ENCODE measurements around the gene NGEF.

Gene NGEF

DNA sequence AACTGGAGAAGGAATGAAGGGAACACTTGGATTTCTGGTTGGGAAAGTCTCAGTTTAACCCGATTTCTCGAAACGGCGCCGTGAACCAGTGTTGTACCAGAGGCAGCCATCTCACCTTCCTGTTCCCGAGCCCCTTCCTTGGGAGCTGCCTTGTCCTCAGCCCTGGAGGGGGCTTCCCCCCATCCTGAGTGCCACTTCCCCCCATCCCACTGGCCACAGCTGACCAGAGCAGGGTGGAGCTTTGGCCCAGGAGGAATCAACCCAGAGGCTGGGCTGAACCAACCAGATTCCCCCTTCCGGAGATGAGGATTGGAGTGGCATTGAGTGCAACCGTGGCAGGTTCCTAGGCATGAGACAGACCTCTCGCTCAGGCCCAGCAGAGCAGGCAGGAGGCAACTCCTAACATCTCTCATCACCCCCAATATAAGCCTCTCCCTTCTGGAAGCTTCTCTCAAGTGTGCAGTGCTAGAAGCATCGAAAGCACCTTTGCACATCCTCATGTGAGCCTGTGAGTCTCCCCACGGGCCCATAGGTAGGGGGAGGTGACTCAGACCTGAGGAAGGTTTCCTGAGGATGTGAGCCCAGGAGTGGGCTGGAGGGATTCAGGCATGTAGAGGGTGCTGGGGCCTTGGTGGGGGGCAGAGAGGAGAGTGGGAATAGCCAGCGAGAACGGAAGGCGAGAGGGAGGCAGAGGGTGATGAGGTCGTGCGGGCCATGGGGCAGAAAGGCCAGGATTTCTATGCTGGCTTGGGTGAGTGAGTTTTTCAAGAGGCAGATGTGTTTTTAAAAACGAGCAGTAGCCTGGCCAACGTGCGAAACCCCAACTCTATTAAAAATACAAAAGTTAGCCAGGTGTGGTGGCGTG is 11.9 kb downstream of the NGEF start:
- no peak for DNase-seq (ENCODE audit: low read depth in 2 of 2)

DNA sequence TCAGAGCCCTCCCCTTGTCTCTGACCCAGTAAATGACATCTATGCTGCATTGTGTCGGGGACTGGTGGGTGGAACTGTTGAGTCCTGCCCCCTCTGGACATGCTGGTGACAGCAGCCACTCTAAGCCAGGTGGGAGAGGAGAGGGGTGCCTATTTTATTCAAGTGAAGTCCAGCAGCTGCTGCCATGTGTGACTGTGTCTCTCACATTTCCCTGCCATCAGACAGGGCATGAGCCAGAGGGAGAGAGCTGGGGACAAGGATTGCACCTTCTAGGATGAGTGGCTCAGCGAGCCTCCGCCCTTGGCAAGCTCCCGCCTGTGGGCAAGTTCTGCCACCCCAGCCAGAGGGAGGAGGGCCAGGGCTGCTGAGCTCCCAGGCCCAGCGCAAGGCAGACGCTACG is 13.7 kb downstream of the NGEF start:
- no peak for DNase-seq (ENCODE audit: low read depth in 2 of 2)

DNA sequence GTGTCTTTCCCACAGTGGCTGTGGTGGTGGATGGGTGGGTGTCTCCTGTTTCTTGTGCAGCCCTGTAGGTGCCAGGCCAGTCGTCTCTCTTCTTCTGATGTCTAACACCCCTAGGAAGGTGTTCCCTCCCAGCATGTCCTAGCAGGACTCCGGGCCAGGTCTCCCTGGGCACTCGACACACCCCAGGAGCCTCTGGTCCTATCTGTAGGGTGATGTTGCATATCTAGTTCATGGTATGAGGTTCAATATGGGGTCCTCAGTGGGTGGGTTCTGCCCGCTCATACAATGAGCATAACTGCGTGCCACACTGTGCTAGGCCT is 14.4 kb downstream of the NGEF start:
- no peak for DNase-seq (ENCODE audit: low read depth in 2 of 2)

DNA sequence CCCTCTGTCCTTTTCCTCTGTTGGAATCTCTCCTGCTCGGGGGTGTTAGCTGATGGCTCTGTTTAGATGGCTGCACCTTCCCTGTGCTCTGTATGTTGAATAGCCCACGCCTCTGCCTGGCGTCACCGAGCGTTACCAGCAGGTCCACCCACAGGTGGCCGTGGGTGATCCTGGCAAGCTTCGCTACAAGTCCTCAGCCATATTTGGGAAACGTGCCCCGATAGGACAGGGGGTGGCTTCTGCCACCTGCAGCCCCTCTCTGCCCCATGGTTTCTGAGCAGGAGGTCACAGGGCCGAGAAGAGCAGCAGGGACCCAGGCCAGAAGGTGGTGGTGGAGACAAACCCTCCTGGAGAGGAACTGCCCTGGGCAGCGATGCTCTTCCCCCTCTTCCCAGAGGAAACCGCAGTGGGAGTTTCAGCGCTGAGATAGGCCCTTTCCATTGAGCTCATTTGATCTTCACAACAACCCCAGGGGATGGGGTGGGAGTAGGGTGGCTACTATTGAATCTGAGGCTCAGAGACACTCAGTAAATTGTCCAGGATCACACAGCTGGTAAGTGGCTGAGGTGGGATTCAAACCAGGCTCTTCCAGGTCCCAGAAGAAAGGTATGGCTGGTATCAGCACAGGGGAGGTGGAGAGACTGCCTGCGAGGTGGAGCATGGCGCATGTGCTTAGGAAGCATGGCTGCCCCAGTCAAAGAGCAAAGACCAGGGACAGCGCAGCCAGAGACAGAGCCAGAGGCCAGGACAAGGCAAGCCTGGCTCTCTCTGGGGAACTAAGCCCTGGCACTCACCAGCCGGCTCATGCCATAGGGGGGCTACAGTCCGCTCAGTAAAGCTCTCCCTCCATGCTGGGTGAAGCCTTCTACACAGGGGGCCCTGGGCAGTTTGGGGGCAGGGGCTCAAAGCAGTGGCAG is 15.0 kb downstream of the NGEF start:
- DNase-seq (ENCODE audit: low read depth in 2 of 2) = no peak

DNA sequence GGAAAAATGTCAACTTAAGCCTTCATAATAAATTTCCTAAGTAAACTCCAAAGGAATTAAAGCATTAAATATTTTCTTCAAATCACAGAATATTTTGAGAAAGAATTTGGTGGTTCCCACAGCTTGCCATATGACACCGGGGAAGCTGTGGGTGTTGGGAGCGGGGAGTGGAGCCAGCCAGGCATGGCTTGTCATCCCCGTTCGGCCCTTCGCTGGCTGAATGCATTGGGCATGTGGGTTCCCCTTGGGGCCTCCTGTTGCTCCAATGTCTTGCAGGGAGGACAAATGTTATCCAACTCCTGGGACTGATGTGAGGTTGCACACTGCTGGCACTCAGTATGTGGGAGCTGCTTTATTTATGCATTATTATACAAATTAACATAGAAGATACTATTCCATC is 18.6 kb downstream of the NGEF start:
- DNase-seq (ENCODE audit: low read depth in 2 of 2) = no peak

- no peak for DNase-seq (ENCODE audit: low read depth in 2 of 2)
Measured at GRCh38 chr2:232993231-232993821, 19.7 kb downstream of the NGEF start.

- DNase-seq (ENCODE audit: low read depth in 2 of 2) = no peak
Measured at GRCh38 chr2:232986155-232986554, 26.9 kb downstream of the NGEF start.

- no peak for DNase-seq (ENCODE audit: low read depth in 2 of 2)
Measured at GRCh38 chr2:232984451-232985207, 28.4 kb downstream of the NGEF start.

GRCh38 chr2:232983669-232984140 is 29.4 kb downstream of the NGEF start:
- DNase-seq (ENCODE audit: low read depth in 2 of 2) = no peak

- no peak for DNase-seq (ENCODE audit: low read depth in 2 of 2)
Measured at GRCh38 chr2:232982926-232983668, 30.0 kb downstream of the NGEF start.

DNA sequence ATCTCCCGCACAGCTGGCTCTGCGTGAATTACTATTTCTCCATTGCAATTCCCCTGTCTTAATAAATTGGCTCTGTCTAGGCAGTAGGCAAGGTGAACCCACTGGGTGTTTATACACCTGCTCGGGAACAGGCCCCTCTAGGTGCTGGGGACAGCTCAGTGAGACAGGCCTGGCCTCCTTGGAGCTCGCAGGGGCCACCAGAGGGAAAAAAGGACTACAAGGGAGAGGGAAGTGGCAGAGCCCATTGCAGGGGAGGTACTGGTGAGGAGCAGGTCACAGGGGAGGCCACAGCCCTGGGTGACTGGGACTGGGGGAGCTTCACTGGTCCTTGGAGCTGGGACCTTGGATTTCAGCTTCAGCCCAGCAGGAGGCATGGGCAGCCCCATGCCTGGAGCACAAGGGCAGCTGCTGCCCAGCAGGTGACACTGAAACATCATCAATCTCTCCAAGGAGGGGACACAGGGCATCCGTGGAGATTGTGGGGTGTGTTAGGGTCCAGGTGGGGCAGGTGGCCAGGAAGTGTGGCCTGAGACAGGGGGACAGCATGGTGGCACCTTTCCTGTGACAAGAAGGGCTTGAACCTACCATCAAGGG is 31.2 kb downstream of the NGEF start:
- DNase-seq (ENCODE audit: low read depth in 2 of 2) = no peak

DNA sequence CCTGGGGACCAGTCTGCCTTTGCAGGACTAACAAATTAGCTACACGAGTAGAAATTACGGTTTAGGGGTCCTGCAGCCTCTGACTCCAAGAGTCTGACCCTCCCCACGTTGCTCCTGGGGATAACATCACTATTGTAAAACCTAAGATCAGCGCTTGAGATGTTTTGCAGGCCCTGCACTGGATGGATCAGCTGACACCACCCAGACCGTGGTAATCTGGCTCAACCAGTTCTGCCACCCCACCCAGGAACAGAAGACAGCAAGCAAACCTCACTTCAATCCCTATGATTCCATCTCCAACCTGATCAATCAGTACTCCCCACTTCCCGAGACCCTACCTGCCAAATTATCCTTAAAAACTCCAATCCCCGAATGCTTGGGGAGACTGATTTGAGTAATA is 31.7 kb downstream of the NGEF start:
- DNase-seq (ENCODE audit: low read depth in 2 of 2) = no peak

- no peak for DNase-seq (ENCODE audit: low read depth in 2 of 2)
Measured at GRCh38 chr2:232980683-232981082, 32.4 kb downstream of the NGEF start.

DNA sequence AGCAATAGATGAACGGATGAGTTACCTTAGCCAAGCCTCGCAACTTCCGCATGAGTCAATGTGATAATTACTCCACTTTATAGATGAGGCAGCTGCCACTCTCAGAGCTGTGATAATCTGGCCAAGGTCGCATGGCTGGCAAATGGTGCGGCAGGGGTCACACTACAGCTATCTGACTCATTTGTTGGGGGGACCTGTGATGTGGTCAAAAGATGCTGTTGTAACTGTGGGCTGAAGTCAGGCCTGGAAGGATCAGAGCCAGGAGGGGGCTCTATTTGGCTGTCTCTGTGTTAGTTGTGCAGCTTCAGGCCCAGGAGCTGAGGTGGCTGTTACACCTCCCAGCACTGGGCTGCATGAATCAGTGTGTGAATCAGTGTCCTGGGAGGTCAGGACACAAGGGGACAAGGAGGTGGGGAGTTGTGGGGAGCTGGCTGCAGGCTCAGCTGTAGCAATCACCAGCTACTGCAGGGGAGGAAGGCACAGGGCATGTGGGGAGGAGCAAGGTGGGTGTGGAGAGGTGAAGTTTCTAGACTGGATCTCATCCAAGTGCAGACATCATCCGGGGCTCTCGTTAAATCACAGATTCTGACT is 33.1 kb downstream of the NGEF start:
- DNase-seq (ENCODE audit: low read depth in 2 of 2) = no peak

GRCh38 chr2:232977438-232977971 is 35.6 kb downstream of the NGEF start:
- DNase-seq (ENCODE audit: low read depth in 2 of 2) = no peak

GRCh38 chr2:232976666-232977437 is 36.2 kb downstream of the NGEF start:
- no peak for DNase-seq (ENCODE audit: low read depth in 2 of 2)

DNA sequence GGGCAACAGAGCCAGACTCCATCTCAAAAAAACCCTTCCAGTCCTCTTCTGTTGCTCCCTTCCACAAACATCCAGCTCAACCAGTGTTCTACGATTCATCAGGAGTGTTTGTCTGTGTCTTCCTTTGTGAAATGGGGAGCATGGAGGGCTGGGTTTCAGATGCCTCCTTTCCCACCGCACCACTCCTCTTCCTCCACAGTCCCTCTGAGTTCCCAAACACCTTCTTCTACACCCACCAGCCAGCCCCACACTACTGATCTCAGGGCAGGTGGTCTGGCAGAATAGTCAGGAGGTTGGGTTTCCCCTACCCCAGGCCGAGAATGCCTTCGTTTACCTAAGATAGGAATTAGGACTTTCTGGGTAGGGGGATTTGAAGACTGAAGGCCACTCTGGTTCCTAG is 36.9 kb downstream of the NGEF start:
- DNase-seq (ENCODE audit: low read depth in 2 of 2) = no peak

DNA sequence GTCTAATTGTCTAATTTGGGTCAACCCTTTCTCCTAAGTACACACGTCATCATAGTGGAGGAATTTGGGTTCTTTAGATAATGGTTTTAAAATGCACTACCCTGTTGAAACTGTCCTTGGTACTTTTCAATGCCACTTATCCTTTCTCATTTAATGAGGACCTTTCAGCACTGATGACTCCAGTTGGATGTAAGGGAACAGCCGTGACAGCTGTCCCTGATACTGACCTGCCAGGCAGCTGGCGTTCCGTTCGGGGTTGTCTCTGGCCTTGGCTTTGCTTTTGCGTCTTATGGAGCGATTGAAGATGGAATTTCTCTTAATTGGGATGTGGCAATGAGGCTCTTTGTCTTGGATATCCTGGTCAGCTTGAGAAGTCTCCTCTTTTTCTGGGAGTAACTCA is 38.7 kb downstream of the NGEF start:
- no peak for DNase-seq (ENCODE audit: low read depth in 2 of 2)

- DNase-seq (ENCODE audit: low read depth in 2 of 2) = no peak
Measured at GRCh38 chr2:232973796-232974195, 39.3 kb downstream of the NGEF start.

Data from activated CD4-positive, alpha-beta T cell treated with anti-CD3 and anti-CD28 coated beads for 24 hours (primary cell).